ENCODE measurements around the gene EDN2. TPM values are rescaled to one million over a fixed set of nuclear protein-coding genes. Genes with fewer than 3 reads are reported as not detected.

Gene EDN2
- total and polyA plus RNA-seq, 9 donors, result 0.20 to 24.8 (median 0.36) TPM; not detected in 4

DNA sequence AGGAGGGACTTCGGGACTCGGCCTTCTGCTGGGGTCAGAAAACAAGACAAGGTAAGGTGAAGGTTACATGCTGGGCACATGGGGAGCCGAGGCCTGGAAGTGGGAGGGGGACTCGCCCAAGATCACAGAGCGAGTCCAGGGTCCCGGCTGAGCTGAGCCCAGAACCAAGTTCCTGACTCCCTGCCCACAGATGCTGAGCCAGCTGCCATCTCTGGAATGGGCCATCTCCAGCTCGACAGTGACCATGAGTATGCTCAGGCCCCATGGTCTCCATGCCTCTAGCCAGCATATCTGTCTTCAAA is 26.7 kb upstream of the EDN2 start:
- no peak for DNase-seq
- no peaks in the 10 kb centered on the region for H3K4me1 ChIP-seq (ENCODE audit: insufficient read depth)
- no peak overlapping the region for H3K27ac ChIP-seq
- WGBS, 3 donors, result 95 to 98% (median 95%) methylated on average over 7 of the region's 7 CpGs
- H3K27me3 ChIP-seq, result no peaks in the 10 kb centered on the region
- TF ChIP-seq EP300 (IDR thresholded peaks at IDR 0.05) (no peak), POLR2A (IDR thresholded peaks at IDR 0.05) (no peak), CTCF (IDR thresholded peaks at IDR 0.05) (no peak)
- H3K9me3 ChIP-seq, result no peaks in the 10 kb centered on the region
- H3K36me3 ChIP-seq, result no peaks in the 10 kb centered on the region
- intact Hi-C loops (cut with DNase I), result no loop called here
- H3K4me3 ChIP-seq, result no peak overlapping the region

GRCh38 chr1:41510531-41511238 is 26.2 kb upstream of the EDN2 start:
- no peaks in the 10 kb centered on the region for H3K27me3 ChIP-seq
- H3K9me3 ChIP-seq, result no peaks in the 10 kb centered on the region
- no peak for TF ChIP-seq EP300 (IDR thresholded peaks at IDR 0.05)
- no peak for TF ChIP-seq POLR2A (IDR thresholded peaks at IDR 0.05)
- no peak for TF ChIP-seq CTCF (IDR thresholded peaks at IDR 0.05)
- H3K4me3 ChIP-seq, result no peak overlapping the region
- WGBS, 3 donors, result 96 to 97% (median 96%) methylated on average over 38 to 41 of the region's 41 CpGs
- H3K27ac ChIP-seq, result no peak overlapping the region
- H3K4me1 ChIP-seq (ENCODE audit: insufficient read depth), result no peaks in the 10 kb centered on the region
- intact Hi-C loops (cut with DNase I), result no loop called here
- no peak for DNase-seq
- no peaks in the 10 kb centered on the region for H3K36me3 ChIP-seq

GRCh38 chr1:41509270-41509671 is 24.8 kb upstream of the EDN2 start:
- intact Hi-C loops (cut with DNase I), result no loop called here
- no peaks in the 10 kb centered on the region for H3K27me3 ChIP-seq
- no peak for DNase-seq
- no peaks in the 10 kb centered on the region for H3K4me1 ChIP-seq (ENCODE audit: insufficient read depth)
- no peak for TF ChIP-seq EP300 (IDR thresholded peaks at IDR 0.05)
- no peak for TF ChIP-seq POLR2A (IDR thresholded peaks at IDR 0.05)
- no peak for TF ChIP-seq CTCF (IDR thresholded peaks at IDR 0.05)
- no peaks in the 10 kb centered on the region for H3K36me3 ChIP-seq
- H3K4me3 ChIP-seq, result no peak overlapping the region
- H3K27ac ChIP-seq, result no peak overlapping the region
- H3K9me3 ChIP-seq, result no peaks in the 10 kb centered on the region
- 79 to 84% (median 83%) methylated on average over 9 of the region's 9 CpGs for WGBS, 3 donors

DNA sequence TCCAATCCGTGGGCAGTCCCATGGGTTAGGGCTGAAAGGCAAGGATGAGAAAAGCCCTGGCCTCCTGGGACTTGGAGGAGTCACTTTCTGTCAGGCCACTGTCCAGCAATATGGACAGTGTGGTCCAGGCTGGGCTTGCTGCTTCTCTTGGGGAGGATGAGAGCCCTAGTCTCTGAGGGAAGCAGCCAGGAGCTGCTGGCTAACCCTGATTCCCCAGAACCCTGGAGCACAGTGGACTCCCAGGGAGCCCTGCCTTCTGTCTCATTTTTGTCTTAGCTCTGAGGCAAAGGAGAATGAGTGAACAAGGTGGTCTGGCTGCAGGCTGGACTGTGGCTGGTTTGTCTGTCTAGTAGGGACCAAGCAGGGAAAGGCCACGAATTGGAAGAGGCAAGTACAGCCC is 23.8 kb upstream of the EDN2 start:
- Histone ChIP-seq H3K9me3 (no peaks in the 10 kb centered on the region), H3K36me3 (no peaks in the 10 kb centered on the region), H3K4me1 (ENCODE audit: insufficient read depth) (no peaks in the 10 kb centered on the region), H3K27ac (no peak overlapping the region), H3K27me3 (no peaks in the 10 kb centered on the region), H3K4me3 (no peak overlapping the region)
- DNase-seq, result no peak
- WGBS, 3 donors, result 80 to 89% (median 85%) methylated on average over 2 of the region's 2 CpGs
- TF ChIP-seq CTCF (IDR thresholded peaks at IDR 0.05), result no peak
- TF ChIP-seq POLR2A (IDR thresholded peaks at IDR 0.05), result no peak
- TF ChIP-seq EP300 (IDR thresholded peaks at IDR 0.05), result no peak
- intact Hi-C loops (cut with DNase I), result no loop called here

All from ovary (tissue), 9 donors.